T-helper 9 cell (primary cell): ENCODE measurements around the gene RIBC2.
A peak's percentile ranks its signal among the peaks of the same experiment; 100 is the strongest.
"Not testable (repeated sequence)": the region's sequence is repeated elsewhere in the genome, so short reads cannot be mapped to it uniquely, and the experiment has no call there.

Experiments
- DNase-seq: peaks from one replicate; pipeline ENCODE4 v3.0.0-alpha.2; 2020

RIBC2 gene

GRCh38 chr22:45425101-45425500 is 11.6 kb downstream of the RIBC2 start:
- no peak for DNase-seq

GRCh38 chr22:45425531-45426265 is 12.2 kb downstream of the RIBC2 start:
- no peak for DNase-seq

- no peak for DNase-seq
Observed at GRCh38 chr22:45426387-45426786, 12.9 kb downstream of the RIBC2 start.

GRCh38 chr22:45427114-45427513 is 13.6 kb downstream of the RIBC2 start:
- DNase-seq = no peak

DNA sequence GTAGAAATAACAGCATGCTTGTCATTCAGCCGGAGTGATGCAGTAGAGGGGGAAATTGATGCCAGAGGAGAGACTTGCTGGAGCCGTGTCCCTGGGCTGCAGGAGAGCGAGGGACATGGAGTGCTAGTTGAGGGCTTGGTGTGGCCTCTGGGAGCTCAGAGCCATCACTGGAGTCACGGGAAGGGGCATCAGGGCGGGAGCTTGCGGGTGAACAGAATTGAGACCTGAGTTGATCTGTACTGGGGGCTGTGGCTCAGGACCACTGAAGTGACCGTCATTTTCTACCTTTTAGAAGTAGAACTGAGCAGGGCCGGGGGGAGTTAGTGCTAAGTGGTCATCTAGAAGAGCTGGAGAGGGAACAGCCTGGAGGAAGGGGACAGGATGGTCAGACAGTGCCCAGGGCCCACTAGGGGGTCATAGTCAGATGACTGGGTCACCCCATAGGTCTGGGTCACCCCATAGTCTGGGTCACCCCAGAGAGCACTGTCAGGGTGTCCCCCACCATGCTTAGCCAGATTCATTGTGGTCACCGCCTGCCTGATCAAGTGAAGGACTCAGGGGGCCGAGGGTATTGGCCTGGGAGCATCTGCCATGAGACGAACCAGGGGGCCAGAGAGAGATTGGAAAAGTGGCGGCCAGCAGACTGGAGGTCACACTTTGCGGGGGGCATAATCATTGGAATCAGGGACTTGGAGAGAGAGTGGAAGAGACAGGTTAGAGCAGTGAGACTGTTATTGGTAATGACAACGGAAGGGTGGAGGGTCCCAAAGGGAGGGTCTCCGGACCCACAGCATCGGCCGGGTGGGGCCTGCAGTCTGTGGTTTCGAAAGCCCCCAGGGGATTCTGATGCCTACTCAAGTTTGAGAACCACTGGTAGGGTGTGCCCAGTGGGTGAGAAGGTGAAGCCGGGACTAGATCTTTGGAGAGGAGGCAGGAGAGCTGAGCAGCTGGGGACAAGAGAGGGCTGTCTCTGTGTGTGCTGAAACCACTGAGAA is 15.2 kb downstream of the RIBC2 start:
- DNase-seq = no peak

DNA sequence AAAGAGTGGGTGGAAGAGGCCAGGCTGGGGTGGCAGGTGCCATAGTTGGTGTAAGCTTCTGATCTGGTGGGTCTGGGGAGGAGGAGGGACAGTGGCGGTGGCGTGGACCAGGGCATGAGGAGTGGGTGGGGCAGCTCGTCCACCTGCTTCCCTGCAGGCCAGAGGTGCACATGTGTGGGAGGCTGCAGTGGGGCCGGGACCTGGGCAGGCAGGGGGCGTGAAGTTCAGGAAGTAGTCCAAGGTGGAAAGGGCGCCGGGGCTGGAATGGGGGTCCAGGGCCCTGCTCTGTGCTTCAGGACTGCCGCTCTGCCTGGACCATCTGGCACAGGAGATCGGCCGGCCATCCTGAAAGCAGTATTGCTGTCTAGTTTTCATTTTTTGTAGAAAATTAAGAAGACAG is 15.9 kb downstream of the RIBC2 start:
- DNase-seq = no peak

- no peak for DNase-seq
Observed at GRCh38 chr22:45429981-45430775, 16.7 kb downstream of the RIBC2 start.

GRCh38 chr22:45430871-45431270 is 17.4 kb downstream of the RIBC2 start:
- no peak for DNase-seq

GRCh38 chr22:45434981-45435380 is 21.5 kb downstream of the RIBC2 start:
- DNase-seq = no peak

- DNase-seq = peak; percentile 80
Observed at GRCh38 chr22:45435544-45436139, 22.1 kb downstream of the RIBC2 start.

- not testable (repeated sequence) for DNase-seq
Observed at GRCh38 chr22:45436871-45437517, 23.5 kb downstream of the RIBC2 start.

- DNase-seq = no peak
Observed at GRCh38 chr22:45438336-45438735, 24.8 kb downstream of the RIBC2 start.

GRCh38 chr22:45440688-45441087 is 27.2 kb downstream of the RIBC2 start:
- not testable (repeated sequence) for DNase-seq

- no peak for DNase-seq
Observed at GRCh38 chr22:45441138-45441537, 27.6 kb downstream of the RIBC2 start.

GRCh38 chr22:45442116-45442515 is 28.6 kb downstream of the RIBC2 start:
- DNase-seq = no peak

DNA sequence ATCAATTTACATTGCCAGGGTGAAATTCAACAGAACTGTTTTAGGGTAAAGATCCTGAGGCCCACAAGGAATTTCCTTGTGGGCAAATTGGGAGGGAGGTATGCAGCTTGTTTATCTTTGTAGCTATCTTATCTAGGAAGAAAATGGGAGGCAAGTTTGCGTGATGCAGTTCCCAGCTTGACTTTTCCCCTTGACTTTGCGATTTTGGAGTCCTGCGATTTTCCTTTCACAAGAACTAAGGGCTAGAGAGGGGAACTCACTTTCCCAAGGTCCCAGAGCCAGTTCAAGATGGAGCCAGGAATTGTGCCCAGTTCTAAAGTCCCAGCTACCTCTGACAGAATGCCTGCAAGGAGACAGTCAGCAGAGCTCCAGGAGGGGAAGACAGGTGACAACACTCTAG is 30.7 kb downstream of the RIBC2 start:
- no peak for DNase-seq

DNA sequence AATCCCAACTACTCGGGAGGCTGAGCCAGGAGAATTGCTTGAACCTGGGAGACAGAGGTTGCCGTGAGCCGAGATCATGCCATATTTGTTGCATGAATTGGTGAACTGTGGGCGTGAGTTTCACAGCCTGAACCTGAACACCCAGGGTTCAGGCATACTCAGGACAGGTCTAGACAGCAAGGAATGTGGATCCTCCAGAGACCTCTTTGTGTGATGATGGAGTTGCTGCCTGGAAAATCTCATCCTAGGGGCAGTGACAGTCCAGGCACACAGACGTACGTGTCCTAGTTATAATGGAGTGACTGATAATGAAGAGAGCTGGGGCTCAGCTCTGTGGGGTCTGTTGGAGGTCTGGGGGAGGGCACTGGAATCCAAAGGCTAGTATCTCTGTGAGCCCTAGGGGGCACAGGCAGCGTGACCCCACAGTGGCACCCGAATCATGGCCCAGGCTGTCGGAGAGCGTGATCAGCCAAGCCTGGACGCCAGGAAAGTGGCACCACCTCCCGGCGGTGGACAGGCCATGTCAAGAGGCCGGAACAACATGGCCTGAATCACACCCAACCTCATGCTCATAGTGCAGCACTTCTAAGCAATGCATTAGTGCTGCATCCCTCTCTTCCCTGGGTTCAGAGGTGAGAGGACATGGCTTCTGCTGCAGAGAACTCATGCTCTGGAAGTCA is 31.7 kb downstream of the RIBC2 start:
- no peak for DNase-seq

DNA sequence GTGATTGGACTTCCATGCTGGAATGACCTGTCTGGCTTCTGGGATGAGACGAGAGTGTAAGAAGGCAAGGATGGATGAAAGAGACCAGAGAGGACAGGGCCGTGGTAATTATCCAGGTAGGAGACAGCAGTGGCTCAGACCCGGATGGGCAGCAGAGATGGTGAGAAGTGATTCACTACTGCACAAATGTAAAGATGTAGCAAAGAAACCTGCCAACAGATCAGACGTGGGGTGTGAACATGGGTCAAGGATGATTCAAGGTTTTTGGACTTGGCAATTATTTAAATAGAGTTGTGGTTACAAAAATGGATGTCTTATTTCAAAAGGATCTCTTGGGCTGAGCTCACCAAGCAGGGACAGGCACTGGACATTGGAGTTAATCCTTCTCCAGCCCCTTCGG is 32.7 kb downstream of the RIBC2 start:
- no peak for DNase-seq

DNA sequence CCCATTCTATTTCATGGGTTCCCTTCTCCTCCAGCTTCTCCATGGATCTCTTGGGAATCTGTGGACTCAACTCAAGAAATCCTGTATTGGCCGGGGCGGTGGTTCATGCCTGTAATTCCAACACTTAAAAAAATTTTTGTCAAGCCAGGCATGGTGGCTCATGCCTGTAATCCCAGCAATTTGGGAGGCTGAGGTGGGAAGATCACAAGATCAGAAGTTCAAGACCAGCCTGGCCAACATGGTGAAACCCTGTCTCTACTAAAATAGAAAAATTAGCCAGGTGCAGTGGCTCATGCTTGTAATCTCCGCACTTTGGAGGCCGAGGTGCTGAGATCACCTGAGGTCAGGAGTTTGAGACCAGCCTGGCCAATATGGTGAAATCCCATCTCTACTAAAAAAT is 34.1 kb downstream of the RIBC2 start:
- not testable (repeated sequence) for DNase-seq

GRCh38 chr22:45448431-45448830 is 34.9 kb downstream of the RIBC2 start:
- DNase-seq = no peak

GRCh38 chr22:45449442-45449841 is 35.9 kb downstream of the RIBC2 start:
- DNase-seq = not testable (repeated sequence)
